Endothelial cell of umbilical vein (primary cell): ENCODE results near the gene NKX6-2.

Experiments
- CTCF ChIP-seq, 2 donors: IDR thresholded peaks; 1 replicate in 1 of 2; 2 replicates in 1 of 2; pipeline ENCODE4 v1.5.1; 2011; ENCODE audit warnings: low read length in 2 of 2, mild to moderate bottlenecking in 2 of 2, moderate library complexity in 2 of 2, control low read depth in 1 of 2, inconsistent platforms in 1 of 2, low read depth in 1 of 2; ENCODE audit not compliant: insufficient read depth in 1 of 2; ENCODE audit errors: extremely low read depth in 1 of 2
- EZH2 ChIP-seq: IDR thresholded peaks from 2 replicates; pipeline ENCODE4 v1.6.1; 2012; ENCODE audit warnings: borderline replicate concordance, low read depth, mild to moderate bottlenecking, moderate library complexity, low read length, inconsistent platforms; ENCODE audit not compliant: severe bottlenecking
- MAX ChIP-seq: IDR thresholded peaks from 2 replicates; pipeline ENCODE4 v1.6.1; 2011; ENCODE audit not compliant: insufficient read depth, insufficient read length
- MYC ChIP-seq: IDR thresholded peaks from one replicate; pipeline ENCODE4 v1.6.1; 2011; ENCODE audit warnings: mild to moderate bottlenecking, low read depth, low read length
- POLR2A ChIP-seq: IDR thresholded peaks from 2 replicates; pipeline ENCODE4 v1.6.1; 2012; ENCODE audit warnings: low read depth, mild to moderate bottlenecking, control low read depth, low read length

- no peak for TF ChIP-seq POLR2A
- no peak for TF ChIP-seq CTCF (IDR thresholded peaks at IDR 0.05; ENCODE audit: extremely low read depth in 1 of 2, insufficient read depth in 1 of 2, low read depth in 1 of 2, low read length in 2 of 2)
- TF ChIP-seq EZH2: no peak
- no peak for TF ChIP-seq MAX
- TF ChIP-seq MYC: no peak
These were observed 30.7 kb downstream of the NKX6-2 start for GRCh38 chr10:132755166-132755711.
